Liver (tissue), 9 donors: ENCODE measurements around the gene ALG8. TPM values are rescaled to one million over a fixed set of nuclear protein-coding genes. Genes with fewer than 3 reads are reported as not detected.

Experiments
- DNase-seq: peaks from one replicate; pipeline ENCODE4 v3.0.0-alpha.2; 2017; ENCODE audit warnings: low spot score
- H3K27ac ChIP-seq, 2 donors: one replicate each; pipeline ENCODE4 v1.7.0; 2013; ENCODE audit warnings: inconsistent platforms in 2 of 2, low read length in 2 of 2, control low read depth in 1 of 2, low read depth in 1 of 2, mild to moderate bottlenecking in 1 of 2
- H3K27me3 ChIP-seq, 4 donors: one replicate each; pipeline versions ENCODE4 v1.6.1 to v1.7.0; 2013; ENCODE audit warnings: low read length in 3 of 4, inconsistent platforms in 1 of 4, mild to moderate bottlenecking in 1 of 4, moderate library complexity in 1 of 4; ENCODE audit not compliant: control insufficient read depth in 4 of 4, insufficient read depth in 4 of 4
- H3K36me3 ChIP-seq, 4 donors: one replicate each; pipeline versions ENCODE4 v1.6.1 to v1.7.0; 2013; ENCODE audit warnings: low read length in 3 of 4, mild to moderate bottlenecking in 3 of 4, low read depth in 1 of 4, moderate library complexity in 1 of 4; ENCODE audit not compliant: control insufficient read depth in 4 of 4, insufficient read depth in 3 of 4
- H3K4me1 ChIP-seq, 4 donors: one replicate each; pipeline versions ENCODE4 v1.6.1 to v1.7.0; 2013; ENCODE audit warnings: low read length in 3 of 4, mild to moderate bottlenecking in 3 of 4, moderate library complexity in 1 of 4; ENCODE audit not compliant: control insufficient read depth in 4 of 4, insufficient read depth in 4 of 4
- H3K4me3 ChIP-seq, 3 donors: one replicate each; pipeline versions ENCODE4 v1.6.1 to v1.7.0; 2013; ENCODE audit warnings: low read length in 3 of 3, control low read depth in 1 of 3, low read depth in 1 of 3, mild to moderate bottlenecking in 1 of 3
- H3K9ac ChIP-seq, 2 donors: one replicate each; pipeline ENCODE4 v1.7.0; 2013; ENCODE audit warnings: low read length in 2 of 2, mild to moderate bottlenecking in 2 of 2, moderate library complexity in 2 of 2, control low read depth in 1 of 2, low read depth in 1 of 2
- H3K9me3 ChIP-seq, 4 donors: one replicate each; pipeline versions ENCODE4 v1.6.1 to v1.7.0; 2013; ENCODE audit warnings: low read length in 3 of 4; ENCODE audit not compliant: control insufficient read depth in 4 of 4
- EGR1 ChIP-seq, 2 donors: IDR thresholded peaks; 2 replicates each; pipeline ENCODE4 v1.6.1; 2016 to 2018; ENCODE audit warnings: antibody characterized with exemption in 2 of 2, low read depth in 2 of 2
- FOXA1 ChIP-seq: IDR thresholded peaks from 2 replicates; pipeline ENCODE4 v1.6.1; 2016; ENCODE audit warnings: antibody characterized with exemption
- FOXA2 ChIP-seq: IDR thresholded peaks from 2 replicates; pipeline ENCODE4 v1.6.1; 2016; ENCODE audit warnings: antibody characterized with exemption
- GABPA ChIP-seq, 2 donors: IDR thresholded peaks in 1 of 2; conservative IDR thresholded peaks in 1 of 2; 2 replicates each; pipeline ENCODE4 v1.6.1; 2016; ENCODE audit warnings: antibody characterized with exemption in 2 of 2, mild to moderate bottlenecking in 1 of 2, moderate library complexity in 1 of 2
- HNF4A ChIP-seq, 2 donors: conservative IDR thresholded peaks; 2 replicates each; pipeline ENCODE4 v1.6.1; 2016; ENCODE audit warnings: antibody characterized with exemption in 2 of 2, mild to moderate bottlenecking in 2 of 2
- HNF4G ChIP-seq: IDR thresholded peaks from 2 replicates; pipeline ENCODE4 v1.6.1; 2016; ENCODE audit warnings: antibody characterized with exemption
- JUND ChIP-seq, 2 donors: IDR thresholded peaks; 2 replicates each; pipeline ENCODE4 v1.6.1; 2016; ENCODE audit warnings: antibody characterized with exemption in 2 of 2
- NR2F2 ChIP-seq: IDR thresholded peaks from 2 replicates; pipeline ENCODE4 v1.6.1; 2016; ENCODE audit warnings: antibody characterized with exemption
- RAD21 ChIP-seq, 2 donors: IDR thresholded peaks; 2 replicates each; pipeline ENCODE4 v1.6.1; 2016; ENCODE audit warnings: antibody characterized with exemption in 2 of 2, mild to moderate bottlenecking in 2 of 2
- RXRA ChIP-seq, 2 donors: IDR thresholded peaks; 2 replicates each; pipeline ENCODE4 v1.6.1; 2017 to 2018; ENCODE audit warnings: antibody characterized with exemption in 2 of 2, mild to moderate bottlenecking in 1 of 2
- SP1 ChIP-seq: IDR thresholded peaks from 2 replicates; pipeline ENCODE4 v1.6.1; 2018; ENCODE audit warnings: antibody characterized with exemption, mild to moderate bottlenecking
- TAF1 ChIP-seq: conservative IDR thresholded peaks from 2 replicates; pipeline ENCODE4 v1.6.1; 2016; ENCODE audit warnings: antibody characterized with exemption, mild to moderate bottlenecking
- YY1 ChIP-seq: IDR thresholded peaks from 2 replicates; pipeline ENCODE4 v1.6.1; 2016; ENCODE audit warnings: antibody characterized with exemption, mild to moderate bottlenecking
- WGBS: extraction: QIAGEN DNeasy Blood & Tissue Kit; methylation state at CpG from one replicate; pipeline ENCODE4 v1.1.7; 2013; 5-methylcytosine and 5-hydroxymethylcytosine counted together
- polyA plus RNA-seq, 2 donors: library from polyadenylated mRNA; stranded (reverse) in 1 of 2; unstranded in 1 of 2; fragments of 200-250 nt in 1 of 2; fragments of >200 nt in 1 of 2; fragmentation: Nextera tagmentation in 1 of 2; extraction: Ambion mirVana in 1 of 2; gene quantifications; one replicate each; pipeline versions ENCODE4 v1.2.1 to v1.2.3, GENCODE V29; 2013 to 2015
- total RNA-seq, 2 donors: library from RNA; depleted of rRNA; stranded (reverse); fragments of >200 nt; gene quantifications; one replicate each; pipeline ENCODE4 v1.2.3, GENCODE V29; 2014
- TF ChIP-seq, protein P1 (sequence below): fragments of 150-350 bp; IDR thresholded peaks from 2 replicates; pipeline ENCODE4 v1.5.1; 2017; ENCODE audit warnings: improper control_type of control experiment, low read depth, low read length; ENCODE audit not compliant: missing input control
- TF ChIP-seq, protein P2 (sequence below): IDR thresholded peaks from 2 replicates; pipeline ENCODE4 v1.6.1; 2016; ENCODE audit warnings: antibody characterized with exemption
- TF ChIP-seq, protein P3 (sequence below): IDR thresholded peaks from 2 replicates; pipeline ENCODE4 v1.6.1; 2016; ENCODE audit warnings: antibody characterized with exemption
- TF ChIP-seq, protein P4 (sequence below): IDR thresholded peaks from 2 replicates; pipeline ENCODE4 v1.6.1; 2016; ENCODE audit warnings: antibody characterized with exemption
- TF ChIP-seq, protein P5 (sequence below): IDR thresholded peaks from 2 replicates; pipeline ENCODE4 v1.6.1; 2016; ENCODE audit warnings: antibody characterized with exemption, mild to moderate bottlenecking
- donor health status: healthy.
- donor health status: healthy.
- donor health status: healthy.
- donor health status: healthy.
- donor health status: healthy.

Gene ALG8
- total and polyA plus RNA-seq, 4 donors, result 29.4 to 46.0 (median 38.0) TPM

DNA sequence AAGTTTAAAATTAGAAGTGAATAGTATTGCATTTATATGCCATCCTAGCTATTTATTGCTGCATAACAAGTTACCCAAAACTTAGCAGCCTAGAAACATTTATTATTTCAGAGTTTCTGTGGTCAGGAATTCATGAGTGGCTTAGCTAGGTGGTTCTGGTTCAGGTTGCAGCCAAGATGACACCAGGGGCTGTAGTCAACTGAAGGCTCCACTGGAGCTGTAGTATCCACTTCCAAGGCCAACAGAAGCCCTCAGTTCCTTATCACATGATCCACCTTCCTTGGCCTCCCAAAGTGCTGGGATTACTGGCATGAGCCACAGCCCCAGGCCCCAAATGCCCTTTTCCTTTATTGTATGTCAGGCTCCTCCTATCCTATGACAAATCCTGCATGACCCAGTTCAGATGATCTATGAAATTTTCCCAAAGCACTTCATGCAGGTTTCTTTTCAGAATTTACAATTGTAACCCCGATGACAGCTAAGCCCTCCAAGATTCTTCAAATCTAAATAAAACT, 6.1 kb upstream of the ALG8 start:
- Histone ChIP-seq H3K9ac (no peak overlapping the region), H3K4me3 (no peak overlapping the region), H3K36me3 (peaks cover 0 to 4% (median 2%) of the 10 kb centered on the region in 4 donors), H3K4me1 (peaks cover 0 to 11% (median 9%) of the 10 kb centered on the region in 4 donors), H3K27ac (no peak overlapping the region), H3K27me3 (no peaks in the 10 kb centered on the region), H3K9me3 (no peaks in the 10 kb centered on the region)
- TF ChIP-seq EGR1 (IDR thresholded peaks at IDR 0.05; ENCODE audit: low read depth in 2 of 2) (no peak), RAD21 (IDR thresholded peaks at IDR 0.05) (no peak), TAF1 (no peak), SP1 (no peak), NR2F2 (no peak), RXRA (IDR thresholded peaks at IDR 0.05) (no peak)
- 98% methylated on average over 1 of the region's 1 CpG for WGBS
- DNase-seq, result no peak

DNA sequence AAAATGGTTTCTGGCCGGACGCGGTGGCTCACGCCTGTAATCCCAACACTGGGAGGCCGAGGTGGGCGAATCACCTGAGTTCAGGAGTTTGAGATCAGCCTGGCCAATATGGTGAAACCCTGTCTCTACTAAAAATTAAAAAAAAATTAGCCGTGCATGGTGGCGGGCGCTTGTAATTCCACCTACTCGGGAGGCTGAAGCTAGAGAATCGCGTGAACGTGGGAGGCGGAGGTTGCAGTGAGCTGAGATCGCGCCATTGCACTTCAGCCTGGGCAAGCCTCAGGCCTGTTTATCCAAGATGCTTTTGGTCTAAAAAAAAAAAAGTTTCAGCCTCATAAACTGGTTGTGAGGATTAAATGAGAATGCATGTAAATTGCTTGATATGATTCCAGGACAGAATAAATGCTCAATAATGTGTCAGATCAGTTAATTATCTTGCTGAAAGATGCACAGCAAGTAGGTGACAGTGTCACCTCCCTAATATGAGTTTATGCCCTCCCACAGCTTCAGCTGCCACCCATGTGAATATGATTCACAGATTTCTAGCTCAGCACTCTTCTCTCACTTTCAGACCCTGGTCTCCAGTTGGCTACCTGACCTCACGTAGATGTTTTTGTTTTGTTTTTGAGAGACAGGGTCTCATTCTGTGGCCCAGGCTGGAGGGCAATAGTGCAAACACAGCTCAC, 1.1 kb upstream of the ALG8 start:
- peak overlapping the region; percentile 5 to 85 for H3K9ac ChIP-seq
- peaks cover 0 to 16% (median 12%) of the 10 kb centered on the region in 4 donors for H3K4me1 ChIP-seq
- peak overlapping the region; percentile 5 to 83 (median 78) for H3K4me3 ChIP-seq
- H3K9me3 ChIP-seq, result no peaks in the 10 kb centered on the region
- H3K36me3 ChIP-seq, result peaks cover 0 to 4% (median 2%) of the 10 kb centered on the region in 4 donors
- no peaks in the 10 kb centered on the region for H3K27me3 ChIP-seq
- WGBS, result 60% methylated on average over 17 of the region's 17 CpGs
- H3K27ac ChIP-seq, result no peak overlapping the region
- DNase-seq, result no peak
- TF ChIP-seq GABPA (IDR thresholded peaks at IDR 0.05 in 1 of 2, conservative IDR thresholded peaks at IDR 0.05 in 1 of 2), result no peak

DNA sequence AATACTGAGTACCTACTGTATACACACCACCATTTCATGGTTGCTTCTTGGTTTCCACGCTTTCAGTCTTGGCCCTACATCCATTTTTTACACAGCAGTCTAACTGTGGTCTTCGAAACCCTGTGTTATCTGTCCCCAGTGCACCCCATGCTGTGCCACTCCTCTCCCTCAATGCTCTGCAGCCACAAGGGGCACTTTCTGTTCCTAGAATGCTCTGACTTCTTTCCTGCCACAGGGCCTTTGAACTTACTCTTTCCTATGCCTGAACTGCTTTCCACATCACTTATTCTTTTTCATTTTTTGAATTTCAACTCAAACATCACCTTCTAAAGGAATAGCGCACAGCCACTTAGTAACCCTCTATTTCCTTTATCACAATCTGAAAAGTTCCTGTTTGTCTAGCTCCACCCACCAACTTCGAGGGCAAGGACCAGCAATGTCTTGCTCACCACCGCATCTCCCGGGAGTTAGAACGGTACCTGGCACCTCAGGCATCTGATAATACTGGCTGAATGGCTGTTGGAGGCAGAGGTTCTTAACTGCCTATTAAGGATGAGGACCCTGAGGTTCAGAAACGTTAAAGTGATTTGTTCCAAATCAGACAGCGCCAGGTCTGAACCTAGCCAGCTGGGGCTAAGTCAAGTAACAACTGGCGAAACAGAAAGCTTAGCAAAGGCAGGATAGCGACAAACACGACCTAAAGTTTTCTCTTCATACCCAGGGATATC, 568 bp downstream of the ALG8 start:
- Histone ChIP-seq H3K9me3 (no peaks in the 10 kb centered on the region), H3K4me1 (peaks cover 0 to 16% (median 12%) of the 10 kb centered on the region in 4 donors), H3K27ac (peak overlapping the region; percentile 58 to 78), H3K36me3 (peaks cover 0 to 3% (median 1%) of the 10 kb centered on the region in 4 donors), H3K27me3 (no peaks in the 10 kb centered on the region), H3K9ac (peak overlapping the region; percentile 53 to 74), H3K4me3 (peak overlapping the region; percentile 78 to 98 (median 83))
- 18% methylated on average over 12 of the region's 12 CpGs for WGBS
- no peak for TF ChIP-seq HNF4A (conservative IDR thresholded peaks at IDR 0.05)
- TF ChIP-seq, protein P1, sequence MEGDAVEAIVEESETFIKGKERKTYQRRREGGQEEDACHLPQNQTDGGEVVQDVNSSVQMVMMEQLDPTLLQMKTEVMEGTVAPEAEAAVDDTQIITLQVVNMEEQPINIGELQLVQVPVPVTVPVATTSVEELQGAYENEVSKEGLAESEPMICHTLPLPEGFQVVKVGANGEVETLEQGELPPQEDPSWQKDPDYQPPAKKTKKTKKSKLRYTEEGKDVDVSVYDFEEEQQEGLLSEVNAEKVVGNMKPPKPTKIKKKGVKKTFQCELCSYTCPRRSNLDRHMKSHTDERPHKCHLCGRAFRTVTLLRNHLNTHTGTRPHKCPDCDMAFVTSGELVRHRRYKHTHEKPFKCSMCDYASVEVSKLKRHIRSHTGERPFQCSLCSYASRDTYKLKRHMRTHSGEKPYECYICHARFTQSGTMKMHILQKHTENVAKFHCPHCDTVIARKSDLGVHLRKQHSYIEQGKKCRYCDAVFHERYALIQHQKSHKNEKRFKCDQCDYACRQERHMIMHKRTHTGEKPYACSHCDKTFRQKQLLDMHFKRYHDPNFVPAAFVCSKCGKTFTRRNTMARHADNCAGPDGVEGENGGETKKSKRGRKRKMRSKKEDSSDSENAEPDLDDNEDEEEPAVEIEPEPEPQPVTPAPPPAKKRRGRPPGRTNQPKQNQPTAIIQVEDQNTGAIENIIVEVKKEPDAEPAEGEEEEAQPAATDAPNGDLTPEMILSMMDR, result no peak
- no peak for TF ChIP-seq FOXA1
- no peak for TF ChIP-seq RXRA (IDR thresholded peaks at IDR 0.05)
- TF ChIP-seq SP1, result no peak
- no peak for TF ChIP-seq EGR1 (IDR thresholded peaks at IDR 0.05; ENCODE audit: low read depth in 2 of 2)
- TF ChIP-seq, protein P2, sequence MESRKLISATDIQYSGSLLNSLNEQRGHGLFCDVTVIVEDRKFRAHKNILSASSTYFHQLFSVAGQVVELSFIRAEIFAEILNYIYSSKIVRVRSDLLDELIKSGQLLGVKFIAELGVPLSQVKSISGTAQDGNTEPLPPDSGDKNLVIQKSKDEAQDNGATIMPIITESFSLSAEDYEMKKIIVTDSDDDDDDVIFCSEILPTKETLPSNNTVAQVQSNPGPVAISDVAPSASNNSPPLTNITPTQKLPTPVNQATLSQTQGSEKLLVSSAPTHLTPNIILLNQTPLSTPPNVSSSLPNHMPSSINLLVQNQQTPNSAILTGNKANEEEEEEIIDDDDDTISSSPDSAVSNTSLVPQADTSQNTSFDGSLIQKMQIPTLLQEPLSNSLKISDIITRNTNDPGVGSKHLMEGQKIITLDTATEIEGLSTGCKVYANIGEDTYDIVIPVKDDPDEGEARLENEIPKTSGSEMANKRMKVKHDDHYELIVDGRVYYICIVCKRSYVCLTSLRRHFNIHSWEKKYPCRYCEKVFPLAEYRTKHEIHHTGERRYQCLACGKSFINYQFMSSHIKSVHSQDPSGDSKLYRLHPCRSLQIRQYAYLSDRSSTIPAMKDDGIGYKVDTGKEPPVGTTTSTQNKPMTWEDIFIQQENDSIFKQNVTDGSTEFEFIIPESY, result no peak
- TF ChIP-seq, protein P3, sequence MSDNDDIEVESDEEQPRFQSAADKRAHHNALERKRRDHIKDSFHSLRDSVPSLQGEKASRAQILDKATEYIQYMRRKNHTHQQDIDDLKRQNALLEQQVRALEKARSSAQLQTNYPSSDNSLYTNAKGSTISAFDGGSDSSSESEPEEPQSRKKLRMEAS, result no peak
- no peak for TF ChIP-seq FOXA2
- TF ChIP-seq, protein P4, sequence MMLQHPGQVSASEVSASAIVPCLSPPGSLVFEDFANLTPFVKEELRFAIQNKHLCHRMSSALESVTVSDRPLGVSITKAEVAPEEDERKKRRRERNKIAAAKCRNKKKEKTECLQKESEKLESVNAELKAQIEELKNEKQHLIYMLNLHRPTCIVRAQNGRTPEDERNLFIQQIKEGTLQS, result no peak
- no peak for TF ChIP-seq HNF4G
- no peak for TF ChIP-seq JUND (IDR thresholded peaks at IDR 0.05)
- TF ChIP-seq NR2F2, result no peak
- no peak for TF ChIP-seq YY1
- TF ChIP-seq, protein P5, sequence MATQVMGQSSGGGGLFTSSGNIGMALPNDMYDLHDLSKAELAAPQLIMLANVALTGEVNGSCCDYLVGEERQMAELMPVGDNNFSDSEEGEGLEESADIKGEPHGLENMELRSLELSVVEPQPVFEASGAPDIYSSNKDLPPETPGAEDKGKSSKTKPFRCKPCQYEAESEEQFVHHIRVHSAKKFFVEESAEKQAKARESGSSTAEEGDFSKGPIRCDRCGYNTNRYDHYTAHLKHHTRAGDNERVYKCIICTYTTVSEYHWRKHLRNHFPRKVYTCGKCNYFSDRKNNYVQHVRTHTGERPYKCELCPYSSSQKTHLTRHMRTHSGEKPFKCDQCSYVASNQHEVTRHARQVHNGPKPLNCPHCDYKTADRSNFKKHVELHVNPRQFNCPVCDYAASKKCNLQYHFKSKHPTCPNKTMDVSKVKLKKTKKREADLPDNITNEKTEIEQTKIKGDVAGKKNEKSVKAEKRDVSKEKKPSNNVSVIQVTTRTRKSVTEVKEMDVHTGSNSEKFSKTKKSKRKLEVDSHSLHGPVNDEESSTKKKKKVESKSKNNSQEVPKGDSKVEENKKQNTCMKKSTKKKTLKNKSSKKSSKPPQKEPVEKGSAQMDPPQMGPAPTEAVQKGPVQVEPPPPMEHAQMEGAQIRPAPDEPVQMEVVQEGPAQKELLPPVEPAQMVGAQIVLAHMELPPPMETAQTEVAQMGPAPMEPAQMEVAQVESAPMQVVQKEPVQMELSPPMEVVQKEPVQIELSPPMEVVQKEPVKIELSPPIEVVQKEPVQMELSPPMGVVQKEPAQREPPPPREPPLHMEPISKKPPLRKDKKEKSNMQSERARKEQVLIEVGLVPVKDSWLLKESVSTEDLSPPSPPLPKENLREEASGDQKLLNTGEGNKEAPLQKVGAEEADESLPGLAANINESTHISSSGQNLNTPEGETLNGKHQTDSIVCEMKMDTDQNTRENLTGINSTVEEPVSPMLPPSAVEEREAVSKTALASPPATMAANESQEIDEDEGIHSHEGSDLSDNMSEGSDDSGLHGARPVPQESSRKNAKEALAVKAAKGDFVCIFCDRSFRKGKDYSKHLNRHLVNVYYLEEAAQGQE, result no peak
- TF ChIP-seq RAD21 (IDR thresholded peaks at IDR 0.05), result no peak
- DNase-seq, result no peak
